ENCODE measurements around the gene ZNF423. TPM values are rescaled to one million over a fixed set of nuclear protein-coding genes. Genes with fewer than 3 reads are reported as not detected.

ZNF423 gene
- total RNA-seq, 2 experiments from 2014 or later, result not detected

GRCh38 chr16:49492896-49493626 lies 362.9 kb downstream of the ZNF423 start:
- POLR2A ChIA-PET, result no interaction called here
- Mint-ChIP-seq H3K27ac (no peak overlapping the region), H3K4me1 (ENCODE audit: low read depth) (no peaks in the 10 kb centered on the region), H3K36me3 (ENCODE audit: low read depth) (no peaks in the 10 kb centered on the region), H3K4me3 (no peak overlapping the region), H3K27me3 (no peaks in the 10 kb centered on the region), H3K9me3 (no peaks in the 10 kb centered on the region)
- DNase-seq (no peak), ATAC-seq (no peak)
- TF ChIP-seq CTCF (IDR thresholded peaks at IDR 0.05), result no peak
- CTCF ChIA-PET, result interaction anchor here (0.9 to 2.0 kb wide), 4 partner anchors 11 to 100 kb away, joined by 3 to 14 read pairs (median 4); no protein-coding TSS in a partner anchor
- intact Hi-C loops (cut with micrococcal nuclease), result loop anchor here (5.0 kb wide), 1 partner anchor 86 kb away; no protein-coding TSS in a partner anchor

- ATAC-seq, result peak; percentile 86
- Mint-ChIP-seq H3K27ac (no peak overlapping the region), H3K36me3 (ENCODE audit: low read depth) (no peaks in the 10 kb centered on the region), H3K4me3 (no peak overlapping the region), H3K4me1 (ENCODE audit: low read depth) (no peaks in the 10 kb centered on the region), H3K27me3 (no peaks in the 10 kb centered on the region), H3K9me3 (no peaks in the 10 kb centered on the region)
- intact Hi-C loops (cut with micrococcal nuclease), result loop anchor here (5.0 kb wide), 1 partner anchor 85 kb away; no protein-coding TSS in a partner anchor
- DNase-seq, result peak; percentile 34
- ChIA-PET POLR2A (no interaction called here), CTCF (interaction anchor here (0.9 to 2.0 kb wide), 3 partner anchors 12 to 101 kb away, joined by 3 to 14 read pairs (median 3); no protein-coding TSS in a partner anchor)
- TF ChIP-seq CTCF (IDR thresholded peaks at IDR 0.05), result peak; percentile 90
Measured at GRCh38 chr16:49491771-49492761, 363.8 kb downstream of the ZNF423 start.

GRCh38 chr16:49491106-49491670 lies 364.7 kb downstream of the ZNF423 start:
- H3K27ac Mint-ChIP-seq, result no peak overlapping the region
- H3K4me3 Mint-ChIP-seq, result no peak overlapping the region
- DNase-seq, result no peak
- no peak for ATAC-seq
- ChIA-PET POLR2A (no interaction called here), CTCF (interaction anchor here (0.9 kb wide), 1 partner anchor 48 kb away, joined by 3 read pairs; no protein-coding TSS in a partner anchor)
- no peaks in the 10 kb centered on the region for H3K9me3 Mint-ChIP-seq
- no peaks in the 10 kb centered on the region for H3K4me1 Mint-ChIP-seq (ENCODE audit: low read depth)
- no peak for TF ChIP-seq CTCF (IDR thresholded peaks at IDR 0.05)
- intact Hi-C loops (cut with micrococcal nuclease), result loop anchor here (5.0 kb wide), 1 partner anchor 84 kb away; no protein-coding TSS in a partner anchor
- no peaks in the 10 kb centered on the region for H3K36me3 Mint-ChIP-seq (ENCODE audit: low read depth)
- H3K27me3 Mint-ChIP-seq, result no peaks in the 10 kb centered on the region

- intact Hi-C loops (cut with micrococcal nuclease), result loop anchor here (5.0 kb wide), 1 partner anchor 83 kb away; no protein-coding TSS in a partner anchor
- no peak overlapping the region for H3K27ac Mint-ChIP-seq
- H3K9me3 Mint-ChIP-seq, result no peaks in the 10 kb centered on the region
- no peak for DNase-seq
- POLR2A ChIA-PET, result no interaction called here
- ATAC-seq, result no peak
- H3K4me1 Mint-ChIP-seq (ENCODE audit: low read depth), result no peaks in the 10 kb centered on the region
- TF ChIP-seq CTCF (IDR thresholded peaks at IDR 0.05), result no peak
- no peaks in the 10 kb centered on the region for H3K36me3 Mint-ChIP-seq (ENCODE audit: low read depth)
- CTCF ChIA-PET, result no interaction called here
- no peak overlapping the region for H3K4me3 Mint-ChIP-seq
- H3K27me3 Mint-ChIP-seq, result no peaks in the 10 kb centered on the region
Measured at GRCh38 chr16:49490321-49490705, 365.6 kb downstream of the ZNF423 start.

Measured in activated CD8-positive, alpha-beta T cell treated with anti-CD3 and anti-CD28 coated beads for 36 hours (primary cell).